ENCODE measurements around the gene DOCK3.
"Not testable (repeated sequence)": the region's sequence is repeated elsewhere in the genome, so short reads cannot be mapped to it uniquely, and the experiment has no call there.

Gene DOCK3

DNA sequence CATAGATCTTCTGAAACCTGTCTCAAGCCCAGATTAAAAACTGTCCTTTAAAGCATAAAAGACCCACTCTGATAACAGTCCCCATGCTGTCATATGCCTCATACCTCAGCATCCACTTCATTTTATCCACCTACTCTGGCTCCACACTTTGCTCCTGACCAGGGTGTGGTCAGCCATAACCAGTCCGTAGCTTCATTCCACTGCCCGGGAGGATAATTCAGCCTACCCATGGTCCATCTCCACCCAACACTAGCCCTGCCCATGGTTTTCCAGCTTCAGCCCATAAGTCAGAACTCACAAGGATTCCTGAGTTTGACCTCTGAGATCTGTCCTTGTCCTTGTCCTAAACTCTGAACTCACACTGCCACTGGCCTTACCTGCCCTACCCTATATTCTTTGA lies 448.2 kb downstream of the DOCK3 start:
- no peak for DNase-seq

DNA sequence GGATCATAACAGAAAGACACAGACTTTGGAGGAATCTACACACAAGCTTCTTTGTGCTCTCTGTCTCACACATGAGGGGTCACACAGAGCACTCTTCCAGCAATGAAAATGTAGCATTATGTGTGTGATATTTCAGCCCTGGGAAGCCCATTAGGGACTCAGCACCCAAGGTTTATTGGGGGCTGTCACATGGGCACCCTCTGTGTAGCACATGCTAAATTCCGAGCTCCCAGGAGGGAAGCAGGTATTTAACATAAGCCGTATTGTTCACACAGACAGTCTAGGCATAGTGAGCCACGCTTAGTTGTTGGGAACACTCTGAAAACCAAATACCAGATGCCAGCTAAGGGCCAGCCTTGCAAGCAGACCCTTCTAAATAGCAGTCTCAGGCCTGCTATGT lies 448.8 kb downstream of the DOCK3 start:
- no peak for DNase-seq

DNA sequence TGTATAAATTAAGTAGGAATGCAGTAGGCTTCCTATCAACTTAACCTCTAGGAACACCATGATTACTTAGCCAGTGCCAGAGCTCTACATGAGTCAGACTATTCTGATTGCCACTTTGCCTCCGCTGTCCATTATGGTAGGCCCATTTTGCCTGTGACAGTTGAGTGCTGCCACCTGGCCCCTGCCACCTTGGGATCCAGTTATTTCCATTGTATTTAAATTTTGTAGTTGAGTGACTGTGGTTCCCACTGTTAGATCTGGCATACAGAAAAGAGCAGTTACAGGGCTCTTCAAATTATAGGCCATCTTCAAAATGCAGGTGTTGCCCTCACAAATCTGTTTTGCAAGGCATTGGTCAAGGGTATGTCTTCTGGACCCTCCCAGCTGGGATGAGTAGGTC lies 456.9 kb downstream of the DOCK3 start:
- DNase-seq, result not testable (repeated sequence)

DNA sequence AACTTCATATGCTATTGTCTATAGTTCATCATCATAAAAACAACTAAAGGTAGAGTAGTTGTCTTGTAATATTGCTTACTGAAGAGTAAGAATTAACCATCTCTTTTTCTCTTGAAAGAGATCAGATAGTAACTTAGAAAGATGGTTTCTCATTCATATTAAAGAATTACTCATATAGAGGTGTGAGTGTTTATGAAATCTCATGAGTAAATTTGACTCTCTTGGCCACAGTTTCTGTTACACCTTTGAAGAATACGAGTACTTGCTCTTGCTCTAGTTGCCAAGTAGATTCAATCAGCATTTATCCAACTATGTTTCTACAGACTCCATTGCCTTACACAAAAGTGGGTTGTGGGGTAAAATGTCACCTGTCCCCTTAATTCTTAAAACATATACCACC lies 463.0 kb downstream of the DOCK3 start:
- DNase-seq, result no peak

DNA sequence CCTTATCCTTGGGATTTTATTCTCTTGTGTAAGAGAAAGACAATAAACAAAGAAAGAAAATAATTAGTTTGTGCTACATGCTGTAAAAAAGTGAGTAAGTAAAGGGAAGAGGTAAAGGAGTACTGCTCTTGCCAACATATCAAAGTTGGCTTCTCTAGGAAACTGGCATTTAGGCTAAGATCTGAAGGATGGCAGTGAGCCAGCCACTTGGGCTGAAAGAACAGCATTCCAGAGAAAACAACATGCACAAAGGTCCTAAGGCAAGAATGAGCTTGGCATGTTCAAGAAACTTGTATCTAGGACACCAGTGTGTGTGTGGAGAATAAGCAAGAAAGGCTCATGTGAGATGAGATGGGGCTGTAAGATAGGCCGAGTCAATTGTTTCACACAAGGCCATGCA lies 464.9 kb downstream of the DOCK3 start:
- no peak for DNase-seq

DNA sequence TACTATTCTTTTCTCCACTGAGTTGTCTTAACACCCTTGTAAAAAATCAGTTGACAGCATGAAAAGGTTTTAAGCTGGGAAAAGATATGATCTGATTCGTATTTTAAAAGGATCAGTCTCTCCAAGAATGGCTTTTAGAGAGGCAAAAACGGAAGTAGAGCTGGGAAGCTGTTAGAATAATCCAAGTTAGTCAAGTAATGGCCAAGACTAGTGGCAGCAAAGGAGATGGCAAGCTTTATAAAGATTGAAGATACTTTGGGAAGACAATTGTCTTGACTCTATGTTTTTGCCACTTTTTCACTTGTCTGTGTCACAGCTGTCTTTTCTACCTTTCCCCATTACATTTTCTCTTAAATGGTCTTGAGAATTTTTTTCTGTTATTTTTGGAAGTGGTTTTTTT lies 466.8 kb downstream of the DOCK3 start:
- no peak for DNase-seq

DNA sequence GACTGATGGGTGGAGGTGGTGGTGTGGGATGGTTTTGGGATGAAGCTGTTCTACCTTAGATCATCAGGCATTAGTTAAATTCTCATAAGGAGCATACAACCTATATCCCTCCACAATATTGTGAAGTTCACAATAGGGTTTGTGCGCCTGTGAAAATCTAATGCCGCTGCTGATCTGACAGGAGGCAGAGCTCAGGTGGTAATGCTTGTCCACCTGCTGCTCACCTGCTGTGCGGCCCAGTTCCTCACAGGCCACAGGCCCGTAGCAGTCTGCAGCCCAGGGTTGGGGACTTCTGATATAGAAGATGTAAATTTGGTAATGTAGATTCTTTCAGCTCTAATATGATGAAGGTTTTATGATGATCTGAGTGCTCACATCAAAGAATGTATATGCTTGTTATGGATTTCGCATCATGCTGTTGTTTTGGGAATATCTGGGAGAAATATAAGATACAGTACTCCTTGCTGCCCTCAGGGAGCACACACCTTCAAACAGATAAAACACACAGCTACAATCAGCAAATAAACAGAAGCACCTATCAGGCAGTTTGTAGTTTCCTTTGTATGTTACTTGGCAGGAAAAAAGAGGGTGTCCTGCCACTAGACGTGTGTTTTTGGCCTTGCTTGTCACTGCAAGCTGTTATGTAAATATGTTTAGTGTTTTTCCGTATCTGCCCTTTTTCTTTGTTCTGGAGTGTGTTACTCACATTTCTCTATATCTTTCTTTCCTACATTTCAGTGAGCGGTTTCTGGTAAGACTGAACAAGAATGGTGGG lies 471.3 kb downstream of the DOCK3 start:
- DNase-seq, result no peak

DNA sequence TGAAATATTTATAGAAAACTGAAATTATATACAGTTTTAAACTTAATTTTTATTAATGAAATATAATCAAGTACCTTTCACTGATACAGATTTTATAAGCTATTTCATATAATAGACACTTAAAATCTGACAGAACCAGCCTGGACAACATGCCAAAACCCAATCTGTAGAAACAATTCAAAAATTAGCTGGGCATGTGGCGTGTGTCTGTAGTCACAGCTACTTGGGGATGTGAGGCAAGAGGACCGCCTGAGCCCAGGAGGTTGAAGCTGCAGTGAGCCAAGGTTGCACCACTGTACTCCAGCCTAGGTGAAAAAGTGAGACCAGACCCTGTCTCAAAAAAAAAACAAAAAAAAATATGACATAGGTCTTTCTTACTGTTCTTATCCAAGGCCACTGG lies 472.1 kb downstream of the DOCK3 start:
- DNase-seq, result no peak

DNA sequence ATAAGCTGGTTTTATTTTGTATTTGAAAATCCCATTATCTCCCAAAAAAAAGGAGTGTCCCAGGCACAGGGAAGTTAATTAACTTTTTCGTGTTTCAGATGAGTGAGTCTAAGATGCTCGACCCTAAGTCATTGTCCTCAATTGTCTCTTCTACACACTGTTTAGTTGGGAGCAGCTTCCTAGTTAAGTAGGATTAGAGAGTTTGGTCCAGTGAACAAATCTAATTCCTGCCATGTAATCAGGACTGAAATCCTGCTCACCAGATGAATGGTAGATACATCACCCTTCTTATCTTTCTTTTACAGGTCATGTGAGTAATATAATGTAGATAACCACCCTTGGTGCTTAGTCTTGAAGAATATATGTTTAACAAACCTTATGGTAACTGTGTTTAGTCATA lies 481.4 kb downstream of the DOCK3 start:
- DNase-seq, result no peak

DNA sequence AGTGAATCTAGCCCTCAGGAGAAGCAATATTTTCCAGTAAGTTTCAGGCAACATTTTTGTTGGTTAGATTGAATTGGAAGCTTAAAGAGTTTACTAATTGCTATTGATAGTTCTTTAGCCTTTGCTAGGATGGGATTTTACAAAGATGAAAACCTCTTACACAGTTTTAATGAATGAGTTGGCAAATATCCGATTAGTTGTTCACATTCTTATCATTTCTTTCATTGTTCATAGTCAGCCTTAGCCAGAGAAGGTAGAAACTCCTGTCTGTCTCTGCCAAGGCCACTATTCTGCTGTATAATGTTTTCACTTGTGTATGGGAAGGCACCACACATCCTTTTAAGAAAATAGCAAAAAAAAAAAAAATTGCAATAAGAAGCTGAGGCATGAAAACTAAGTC lies 488.3 kb downstream of the DOCK3 start:
- no peak for DNase-seq

DNA sequence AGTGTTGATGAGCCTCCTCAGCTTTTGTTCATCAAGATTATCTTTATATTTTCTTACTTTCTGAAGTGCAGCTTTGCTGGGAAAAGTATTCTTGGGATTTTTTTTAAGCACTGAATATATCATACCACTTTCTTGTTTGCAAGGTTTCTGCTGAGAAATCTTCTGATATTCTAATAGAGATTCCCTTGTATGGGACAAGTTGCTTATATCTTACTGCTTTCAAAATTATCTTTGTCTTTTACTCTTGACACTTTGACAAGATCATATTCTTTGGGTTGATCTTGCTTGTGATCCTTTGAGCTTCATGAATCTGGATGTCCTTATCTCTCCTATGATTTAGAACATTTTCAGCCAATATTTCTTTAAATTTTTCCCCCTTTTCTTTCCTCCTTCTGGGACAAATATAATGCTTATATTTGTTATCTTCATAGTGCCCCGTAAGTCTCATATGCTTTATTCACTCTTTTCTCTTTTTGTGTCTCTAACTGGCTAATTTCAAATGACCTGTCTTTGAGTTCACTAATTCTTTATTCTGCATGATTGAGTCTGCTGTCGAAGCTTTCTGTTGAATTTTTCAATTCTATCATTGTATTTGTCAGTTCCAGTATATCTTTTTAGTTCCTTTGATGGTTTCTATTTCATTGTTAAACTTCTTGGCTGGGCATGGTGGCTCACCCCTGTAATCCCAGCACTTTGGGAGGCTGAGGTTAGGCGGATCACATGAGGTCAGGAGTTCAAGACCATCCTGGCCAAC lies 499.0 kb downstream of the DOCK3 start:
- no peak for DNase-seq

DNA sequence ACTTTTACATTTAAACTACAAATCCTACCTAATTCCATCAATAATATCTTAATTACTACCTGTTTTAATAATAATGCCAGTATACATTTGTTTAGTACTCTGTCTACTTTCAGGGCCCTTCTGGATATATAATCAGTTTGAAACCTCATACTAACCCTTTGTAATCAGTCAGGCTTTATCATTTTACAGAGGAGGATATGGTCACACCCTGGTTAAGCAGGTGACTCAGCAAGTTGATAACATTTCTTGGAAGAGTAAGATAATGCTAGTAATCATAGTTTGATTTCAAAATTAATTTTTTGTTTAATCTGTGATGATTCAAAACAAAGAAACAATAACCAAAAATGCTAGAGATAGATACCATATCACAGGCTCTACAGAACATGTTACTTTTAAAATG lies 502.2 kb downstream of the DOCK3 start:
- DNase-seq, result no peak

DNA sequence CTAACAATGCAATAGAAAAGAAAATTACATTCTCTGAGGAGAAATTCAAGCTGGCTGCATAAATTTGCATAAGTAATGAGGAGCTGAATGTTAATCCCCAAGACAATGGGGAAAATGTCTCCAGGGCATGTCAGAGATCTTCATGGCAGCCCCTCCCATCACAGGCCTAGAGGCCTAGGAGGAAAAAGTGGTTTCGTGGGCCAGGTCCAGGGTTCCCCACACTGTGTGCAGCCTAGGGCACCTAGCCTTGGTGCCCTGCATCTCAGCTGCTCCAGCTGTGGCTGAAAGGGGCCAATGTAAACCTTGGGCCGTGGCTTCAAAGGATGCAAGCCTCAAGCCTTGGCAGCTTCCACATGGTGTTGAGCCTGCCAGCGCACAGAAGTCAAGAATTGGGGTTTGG lies 511.7 kb downstream of the DOCK3 start:
- DNase-seq, result not testable (repeated sequence)

DNA sequence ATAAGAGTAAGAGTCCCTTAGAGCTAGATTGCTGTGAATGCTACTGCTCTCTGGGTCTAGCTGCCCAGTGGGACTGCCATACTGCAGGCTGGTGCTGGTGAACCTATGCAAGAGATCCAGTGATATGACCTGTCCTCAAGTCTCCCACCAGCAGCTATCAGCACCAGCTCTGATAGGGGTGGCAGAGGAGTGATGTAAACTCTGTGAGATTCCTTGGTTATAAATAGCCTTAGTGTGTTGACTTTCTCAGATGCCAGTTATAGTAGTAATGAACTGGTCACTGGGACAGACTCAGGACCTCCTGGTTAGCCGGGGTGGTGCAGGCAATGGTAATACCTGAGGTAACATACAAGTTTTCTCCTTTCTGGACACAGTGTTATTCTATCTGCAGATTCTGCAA lies 515.5 kb downstream of the DOCK3 start:
- no peak for DNase-seq

DNA sequence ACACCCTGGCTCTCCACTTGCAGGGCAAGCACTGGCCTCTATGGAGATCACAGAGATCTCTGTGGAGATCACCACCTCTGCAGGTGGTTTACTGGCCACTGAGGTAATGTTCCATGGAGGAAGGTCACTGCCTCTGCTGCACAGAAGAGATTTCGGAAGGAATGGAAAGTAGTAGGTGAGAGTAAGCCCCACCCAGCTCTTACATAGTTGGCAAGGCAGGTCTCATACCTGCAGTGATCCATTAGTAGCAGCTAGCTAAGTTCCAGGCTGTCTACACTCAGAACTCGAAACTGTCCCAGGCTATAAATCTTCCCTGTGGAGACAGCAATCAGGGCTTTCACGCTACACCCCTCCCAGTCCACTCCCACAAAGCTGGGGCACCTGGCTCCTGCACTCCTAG lies 516.1 kb downstream of the DOCK3 start:
- DNase-seq, result no peak

DNA sequence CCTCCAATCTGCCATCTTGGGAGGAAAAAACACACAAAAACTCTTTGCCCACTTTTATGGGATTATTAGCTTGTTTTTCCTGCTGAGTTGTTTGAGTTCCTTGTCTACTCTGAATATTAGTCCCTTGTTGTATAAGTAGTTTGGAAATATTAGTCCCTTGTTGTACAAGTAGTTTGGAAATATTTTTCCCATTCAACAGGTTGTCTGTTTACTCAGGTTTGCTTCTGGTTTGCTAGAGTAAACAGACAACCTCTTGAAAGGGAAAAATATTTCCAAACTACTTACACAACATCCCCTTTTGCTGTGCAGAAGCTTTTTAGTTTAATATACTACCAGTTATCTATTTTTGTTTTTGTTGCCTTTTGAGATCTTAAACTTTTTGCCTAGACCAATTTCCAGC lies 517.0 kb downstream of the DOCK3 start:
- DNase-seq, result no peak

DNA sequence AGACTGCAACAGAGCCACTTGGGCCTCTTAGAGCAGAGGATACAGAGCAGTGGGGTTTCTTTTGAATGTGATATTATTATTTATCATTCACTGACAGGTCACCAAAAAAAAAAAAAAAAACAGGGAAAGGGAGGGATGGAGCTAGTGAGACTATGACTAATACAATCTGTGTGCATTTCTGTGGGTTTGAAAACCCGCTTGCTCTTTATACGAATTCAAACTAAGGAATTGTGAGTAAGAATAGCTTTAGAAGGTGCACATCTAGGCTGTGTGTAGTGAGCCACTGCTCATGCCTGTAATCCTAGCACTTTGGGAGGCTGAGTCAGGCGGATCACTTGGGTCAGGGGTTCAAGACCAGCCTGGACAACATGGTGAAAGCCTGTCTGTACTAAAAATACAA lies 523.8 kb downstream of the DOCK3 start:
- DNase-seq, result no peak

DNA sequence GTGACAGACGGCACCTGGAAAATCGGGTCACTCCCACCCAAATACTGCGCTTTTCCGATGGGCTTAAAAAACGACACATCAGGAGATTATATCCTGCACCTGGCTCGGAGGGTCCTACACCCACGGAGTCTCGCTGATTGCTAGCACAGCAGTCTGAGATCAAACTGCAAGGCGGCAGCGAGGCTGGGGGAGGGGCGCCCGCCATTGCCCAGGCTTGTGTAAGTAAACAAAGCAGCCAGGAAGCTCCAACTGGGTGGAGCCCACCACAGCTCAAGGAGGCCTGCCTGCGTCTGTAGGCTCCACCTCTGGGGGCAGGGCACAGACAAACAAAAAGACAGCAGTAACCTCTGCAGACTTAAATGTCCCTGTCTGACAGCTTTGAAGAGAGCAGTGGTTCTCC lies 524.6 kb downstream of the DOCK3 start:
- DNase-seq, result not testable (repeated sequence)

DNA sequence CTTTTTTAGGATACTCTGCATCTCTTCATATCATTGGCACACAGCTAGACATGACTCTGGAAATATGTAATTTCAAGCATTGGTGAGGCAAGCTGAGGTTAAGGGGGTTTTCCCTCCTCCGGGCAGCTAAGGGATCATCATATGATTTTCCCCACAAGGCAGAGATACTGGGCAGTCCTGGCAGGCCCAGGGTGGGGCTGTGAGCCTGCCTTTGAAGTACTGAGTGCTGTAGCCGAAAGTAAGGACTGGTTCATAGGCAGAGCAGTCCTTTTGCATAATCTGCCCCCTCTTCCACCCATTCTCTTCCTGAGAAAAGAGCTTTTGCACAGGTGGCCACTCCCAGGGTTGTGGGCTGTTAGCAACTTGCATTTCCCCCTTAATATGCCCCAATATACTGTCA lies 541.6 kb downstream of the DOCK3 start:
- no peak for DNase-seq

DNA sequence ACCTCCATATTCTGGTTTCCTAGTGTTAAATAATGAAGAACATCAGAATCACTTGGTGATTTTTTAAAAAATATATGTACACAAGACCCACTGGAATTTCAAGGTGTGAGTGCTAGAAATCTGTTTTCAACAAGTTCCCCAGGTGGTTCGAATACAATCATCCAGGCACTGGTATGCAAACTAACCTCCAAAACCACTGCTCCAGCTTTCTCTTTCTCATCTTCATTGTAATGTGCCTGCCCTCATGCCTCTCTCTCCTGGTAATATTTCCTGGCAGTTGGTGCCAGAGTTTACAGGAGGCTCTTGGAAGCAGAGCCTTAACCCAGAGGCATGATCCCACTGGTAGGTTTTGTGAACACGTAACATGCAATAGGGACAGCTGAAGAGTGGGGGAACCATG lies 547.2 kb downstream of the DOCK3 start:
- no peak for DNase-seq

DNA sequence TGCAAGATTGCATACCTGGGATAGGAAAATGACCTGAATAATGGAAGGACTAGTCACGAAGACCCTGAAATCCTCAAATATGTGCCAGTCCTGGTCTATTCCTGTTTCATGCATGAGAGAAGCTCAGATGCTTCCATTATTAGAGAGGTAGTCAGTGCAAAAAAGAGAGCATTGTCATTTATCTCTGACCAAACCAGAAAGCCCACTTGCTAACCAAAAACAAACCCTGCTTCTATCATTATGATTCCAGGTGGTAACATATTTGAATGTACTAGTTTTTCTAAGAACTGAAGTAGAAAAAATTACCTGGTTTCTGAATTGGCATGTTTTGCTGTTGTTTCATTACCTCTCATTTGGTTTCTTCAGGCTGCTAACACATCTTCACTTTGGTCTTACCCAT lies 549.6 kb downstream of the DOCK3 start:
- no peak for DNase-seq

DNA sequence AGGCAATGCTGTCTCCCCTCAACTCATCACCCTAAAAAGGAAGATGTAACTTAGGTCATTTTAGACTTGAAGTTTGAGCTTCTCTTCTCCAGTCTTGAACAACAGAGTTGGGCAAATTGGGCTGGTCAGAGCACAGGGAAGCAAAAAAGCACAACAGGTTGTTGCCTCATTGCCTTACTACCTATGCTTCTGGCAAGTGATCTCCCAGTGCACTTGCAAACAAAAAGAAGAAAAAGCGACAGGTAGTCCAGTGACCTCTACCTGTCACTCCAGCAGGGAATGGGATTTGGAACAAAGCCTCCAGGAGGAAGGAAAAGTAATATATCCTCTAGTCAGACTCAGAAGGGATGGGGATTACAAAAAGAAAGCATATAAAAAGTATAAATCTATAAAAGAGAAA lies 550.1 kb downstream of the DOCK3 start:
- no peak for DNase-seq

DNA sequence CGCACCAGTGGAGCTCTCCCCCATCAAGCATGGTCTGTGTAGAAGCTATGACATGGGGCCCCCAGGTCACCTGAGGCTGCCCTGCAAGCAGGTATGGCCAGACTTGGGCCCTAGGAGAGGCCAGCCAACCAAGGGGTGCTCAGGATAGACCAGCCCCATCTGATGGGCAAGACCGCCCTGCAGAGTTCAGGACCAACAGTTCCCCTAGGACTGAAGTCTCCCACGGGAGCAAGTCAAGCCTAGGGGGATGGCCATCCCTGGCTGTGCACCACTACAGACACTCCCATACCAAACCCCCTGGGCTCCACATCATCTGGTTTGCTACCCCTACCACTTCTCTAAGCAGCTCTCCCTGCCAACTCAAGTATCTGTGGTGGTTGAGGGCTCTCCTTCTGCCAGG lies 568.2 kb downstream of the DOCK3 start:
- no peak for DNase-seq

DNA sequence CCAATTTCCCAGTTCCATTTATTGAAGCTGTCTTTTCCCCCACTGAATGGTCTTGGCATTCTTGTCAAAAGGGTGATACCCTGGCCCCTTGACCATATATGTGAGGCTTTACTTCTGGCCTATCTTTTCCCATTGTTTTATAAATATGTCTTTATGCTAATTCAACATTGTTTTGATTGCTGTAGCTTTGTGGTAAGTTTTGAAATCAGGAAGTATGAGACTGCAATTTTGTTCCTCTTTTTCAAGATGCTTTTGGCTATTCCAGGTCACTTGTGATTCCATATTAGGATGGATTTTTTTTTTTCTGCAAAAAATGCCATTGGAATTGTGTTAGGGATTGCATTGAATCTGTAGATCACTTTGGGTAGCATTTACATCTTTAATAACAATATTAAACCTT lies 569.2 kb downstream of the DOCK3 start:
- no peak for DNase-seq

DNA sequence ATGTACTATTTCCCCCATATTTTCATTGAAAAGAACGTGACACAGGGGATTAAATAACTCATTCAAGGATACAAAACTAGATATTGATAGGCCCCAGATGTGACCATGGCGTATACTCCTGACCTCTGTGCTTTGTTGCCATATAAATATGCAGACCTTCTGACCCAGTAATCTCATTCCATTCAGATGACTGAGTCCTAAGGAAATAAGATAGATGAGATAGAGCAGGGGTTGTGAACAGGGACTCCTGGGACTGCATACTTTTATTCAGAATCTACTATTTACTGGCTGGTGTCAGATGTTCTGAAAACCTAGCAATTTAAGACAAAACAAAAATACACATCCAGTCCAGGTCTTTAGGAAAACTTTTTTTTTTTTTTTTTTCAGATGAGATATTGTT lies 571.1 kb downstream of the DOCK3 start:
- no peak for DNase-seq
